ENCODE data around the gene PLXND1.

Gene PLXND1

GRCh38 chr3:129627350-129628168 lies 21.1 kb upstream of the PLXND1 start:
- DNase-seq (ENCODE audit: low read depth): peak; percentile 86
- peak; percentile 93 for TF ChIP-seq CTCF (IDR thresholded peaks at IDR 0.05; ENCODE audit: insufficient read depth, low read depth, low read length, missing control alignments)
- H3K4me3 ChIP-seq (ENCODE audit: low read depth, low read length): peak overlapping the region; percentile 65

GRCh38 chr3:129626744-129627349 lies 20.4 kb upstream of the PLXND1 start:
- peak overlapping the region; percentile 65 for H3K4me3 ChIP-seq (ENCODE audit: low read depth, low read length)
- peak; percentile 9 for TF ChIP-seq CTCF (IDR thresholded peaks at IDR 0.05; ENCODE audit: insufficient read depth, low read depth, low read length, missing control alignments)
- peak; percentile 91 for DNase-seq (ENCODE audit: low read depth)

- no peak for TF ChIP-seq CTCF (IDR thresholded peaks at IDR 0.05; ENCODE audit: insufficient read depth, low read depth, low read length, missing control alignments)
- no peak overlapping the region for H3K4me3 ChIP-seq (ENCODE audit: low read depth, low read length)
- DNase-seq (ENCODE audit: low read depth): no peak
Measured at GRCh38 chr3:129625072-129625874, 18.8 kb upstream of the PLXND1 start.

- DNase-seq (ENCODE audit: low read depth): no peak
- H3K4me3 ChIP-seq (ENCODE audit: low read depth, low read length): no peak overlapping the region
- TF ChIP-seq CTCF (IDR thresholded peaks at IDR 0.05; ENCODE audit: insufficient read depth, low read depth, low read length, missing control alignments): no peak
Measured at GRCh38 chr3:129624347-129625071, 18.0 kb upstream of the PLXND1 start.

GRCh38 chr3:129623447-129624118 lies 17.1 kb upstream of the PLXND1 start:
- DNase-seq (ENCODE audit: low read depth): no peak
- no peak for TF ChIP-seq CTCF (IDR thresholded peaks at IDR 0.05; ENCODE audit: insufficient read depth, low read depth, low read length, missing control alignments)
- no peak overlapping the region for H3K4me3 ChIP-seq (ENCODE audit: low read depth, low read length)

GRCh38 chr3:129622933-129623332 lies 16.5 kb upstream of the PLXND1 start:
- DNase-seq (ENCODE audit: low read depth): no peak
- no peak overlapping the region for H3K4me3 ChIP-seq (ENCODE audit: low read depth, low read length)
- no peak for TF ChIP-seq CTCF (IDR thresholded peaks at IDR 0.05; ENCODE audit: insufficient read depth, low read depth, low read length, missing control alignments)
